H1 (cell line): Measurements from ENCODE around the gene SLC2A13. TPM values are rescaled to one million over a fixed set of nuclear protein-coding genes. Genes with fewer than 3 reads are reported as not detected.

Source experiments
- CTCF ChIA-PET: fragments of 300-600 bp; sonication (Branson Sonifier 250); formaldehyde crosslinking; loops from one replicate; lab custom pipeline; 2021; ENCODE audit not compliant: partially characterized antibody; lab: Charles Lee
- POLR2A ChIA-PET: fragments of 300-600 bp; sonication (Branson Sonifier 250); formaldehyde crosslinking; loops from one replicate; lab custom pipeline; 2021; ENCODE audit warnings: inconsistent platforms; ENCODE audit not compliant: partially characterized antibody; lab: Charles Lee
- DNase-seq, 2 experiments: peaks; one replicate each; pipeline versions ENCODE4 v3.0.0 to v3.0.0-alpha.2; 2010 to 2022; ENCODE audit warnings: low spot score in 2 of 2, low read depth in 1 of 2, mixed read lengths in 1 of 2
- FAIRE-seq: peaks from 2 replicates; lab custom pipeline; 2011; peaks lifted over from hg19 to GRCh38; lab: Jason Lieb, UNC
- H2AFZ ChIP-seq: 2 replicates; pipeline ENCODE4 v1.8.1; 2012; ENCODE audit warnings: low read length, inconsistent platforms
- H2AK5ac ChIP-seq: 2 replicates; pipeline ENCODE4 v1.6.1; 2013; ENCODE audit warnings: low read depth, low read length
- H2BK120ac ChIP-seq: replicated peaks from 2 replicates; pipeline ENCODE3; 2013; ENCODE audit warnings: low read depth, low read length, inconsistent platforms
- H2BK12ac ChIP-seq: 2 replicates; pipeline ENCODE4 v1.6.1; 2013; ENCODE audit warnings: low read depth, low read length
- H2BK15ac ChIP-seq: 2 replicates; pipeline ENCODE4 v1.6.1; 2013; ENCODE audit warnings: low read length
- H2BK20ac ChIP-seq: 2 replicates; pipeline ENCODE4 v1.6.1; 2013; ENCODE audit warnings: low read length
- H2BK5ac ChIP-seq: 2 replicates; pipeline ENCODE4 v1.6.1; 2013; ENCODE audit warnings: low read depth, low read length
- H3K14ac ChIP-seq: 2 replicates; pipeline ENCODE4 v1.6.1; 2013; ENCODE audit warnings: inconsistent platforms; ENCODE audit not compliant: insufficient read length
- H3K18ac ChIP-seq: 2 replicates; pipeline ENCODE4 v1.6.1; 2013; ENCODE audit warnings: low read length; ENCODE audit errors: extremely low read depth
- H3K23ac ChIP-seq: 2 replicates; pipeline ENCODE4 v1.6.1; 2013; ENCODE audit warnings: inconsistent platforms; ENCODE audit not compliant: insufficient read length
- H3K23me2 ChIP-seq: 2 replicates; pipeline ENCODE4 v1.6.1; 2013; ENCODE audit warnings: low read depth, low read length
- H3K27ac ChIP-seq: 2 replicates; pipeline ENCODE4 v1.6.1; 2011; ENCODE audit warnings: low read depth, low read length, inconsistent platforms
- H3K27me3 ChIP-seq, 4 experiments: replicated peaks in 1 of 4; 1 replicate in 1 of 4; 2 replicates in 3 of 4; pipeline versions ENCODE4 v1.6.1 to v1.8.1; 2011 to 2013; ENCODE audit warnings: low read length in 3 of 4, mild to moderate bottlenecking in 3 of 4, inconsistent platforms in 2 of 4, mixed read lengths in 2 of 4, moderate library complexity in 1 of 4; ENCODE audit not compliant: control insufficient read depth in 3 of 4, insufficient read depth in 3 of 4; ENCODE audit errors: extremely low read depth in 1 of 4
- H3K36me3 ChIP-seq, 4 experiments: 2 replicates each; pipeline versions ENCODE4 v1.6.1 to v1.8.1; 2011 to 2013; ENCODE audit warnings: mild to moderate bottlenecking in 4 of 4, low read length in 3 of 4, moderate library complexity in 2 of 4, control low read depth in 1 of 4, inconsistent platforms in 1 of 4; ENCODE audit not compliant: insufficient read depth in 4 of 4, control insufficient read depth in 2 of 4
- H3K4ac ChIP-seq: replicated peaks from 2 replicates; pipeline ENCODE3; 2013; ENCODE audit warnings: low read length, low read depth, mixed read lengths, inconsistent platforms; ENCODE audit not compliant: insufficient read length
- H3K4me1 ChIP-seq, 4 experiments: replicated peaks in 1 of 4; 1 replicate in 1 of 4; 2 replicates in 3 of 4; pipeline versions ENCODE4 v1.6.1 to v1.8.1; 2011 to 2013; ENCODE audit warnings: low read length in 3 of 4, inconsistent platforms in 2 of 4, mixed read lengths in 1 of 4; ENCODE audit not compliant: insufficient read depth in 4 of 4, control insufficient read depth in 3 of 4
- H3K4me2 ChIP-seq, 2 experiments: 2 replicates each; pipeline versions ENCODE4 v1.6.1 to v1.8.1; 2011 to 2013; ENCODE audit warnings: low read depth in 2 of 2, low read length in 2 of 2, control low read depth in 1 of 2, inconsistent platforms in 1 of 2, mild to moderate bottlenecking in 1 of 2; ENCODE audit not compliant: insufficient read depth in 1 of 2
- H3K4me3 ChIP-seq, 4 experiments: fragments of 200-600, 300-600 bp in 1 of 4; sonication (generic), shearing (Covaris generic), sonication (Bioruptor Twin) in 1 of 4; 2 replicates each; pipeline versions ENCODE4 v1.5.1 to v1.8.1; 2011 to 2016; ENCODE audit warnings: low read length in 4 of 4, low read depth in 3 of 4, control low read depth in 2 of 4, inconsistent platforms in 2 of 4, mild to moderate bottlenecking in 2 of 4, mixed read lengths in 1 of 4, moderate library complexity in 1 of 4; ENCODE audit not compliant: insufficient read depth in 2 of 4; ENCODE audit errors: extremely low read depth in 1 of 4
- H3K56ac ChIP-seq: replicated peaks from 2 replicates; pipeline ENCODE3; 2013; ENCODE audit warnings: low read depth, mild to moderate bottlenecking, mixed read lengths, low read length, inconsistent platforms; ENCODE audit not compliant: insufficient read length
- H3K79me1 ChIP-seq: 2 replicates; pipeline ENCODE4 v1.6.1; 2013; ENCODE audit warnings: low read depth, low read length, control low read depth
- H3K79me2 ChIP-seq, 2 experiments: 2 replicates each; pipeline versions ENCODE4 v1.6.1 to v1.8.1; 2012 to 2013; ENCODE audit warnings: low read length in 2 of 2, mild to moderate bottlenecking in 2 of 2, inconsistent platforms in 1 of 2; ENCODE audit not compliant: insufficient read depth in 2 of 2, control insufficient read depth in 1 of 2
- H3K9ac ChIP-seq, 4 experiments: replicated peaks in 1 of 4; 1 replicate in 1 of 4; 2 replicates in 3 of 4; pipeline versions ENCODE4 v1.6.1 to v1.8.1; 2011 to 2013; ENCODE audit warnings: low read depth in 3 of 4, low read length in 3 of 4, control low read depth in 2 of 4, mild to moderate bottlenecking in 2 of 4, moderate library complexity in 2 of 4, inconsistent platforms in 1 of 4; ENCODE audit errors: extremely low read depth in 1 of 4
- H3K9me3 ChIP-seq, 2 experiments: 2 replicates each; pipeline versions ENCODE4 v1.6.1 to v1.8.1; 2012 to 2013; ENCODE audit warnings: mild to moderate bottlenecking in 2 of 2, moderate library complexity in 2 of 2, control low read depth in 1 of 2, inconsistent platforms in 1 of 2, low read depth in 1 of 2, low read length in 1 of 2, mixed read lengths in 1 of 2; ENCODE audit not compliant: insufficient read depth in 2 of 2
- H4K20me1 ChIP-seq, 2 experiments: replicated peaks in 1 of 2; 2 replicates each; pipeline versions ENCODE3 to v1.8.1; 2011 to 2013; ENCODE audit warnings: inconsistent platforms in 2 of 2, low read length in 2 of 2, mild to moderate bottlenecking in 1 of 2; ENCODE audit not compliant: insufficient read depth in 2 of 2, control insufficient read depth in 1 of 2
- H4K5ac ChIP-seq: 2 replicates; pipeline ENCODE4 v1.6.1; 2013; ENCODE audit warnings: low read length, low read depth, mixed read lengths, inconsistent platforms; ENCODE audit not compliant: insufficient read length
- H4K8ac ChIP-seq: 2 replicates; pipeline ENCODE4 v1.8.0; 2013; ENCODE audit warnings: mild to moderate bottlenecking, moderate library complexity, low read length, inconsistent platforms; ENCODE audit not compliant: insufficient read depth; ENCODE audit errors: extremely low read depth
- H4K91ac ChIP-seq: replicated peaks from 2 replicates; pipeline ENCODE3; 2013; ENCODE audit warnings: low read length, mixed read lengths, inconsistent platforms; ENCODE audit not compliant: insufficient read length
- BACH1 ChIP-seq: IDR thresholded peaks from 2 replicates; pipeline ENCODE4 v1.6.1; 2012; ENCODE audit warnings: low read length, improper control_type of control experiment
- BCL11A ChIP-seq, 2 experiments: IDR thresholded peaks; one replicate each; pipeline ENCODE4 v1.6.1; 2011; ENCODE audit warnings: low read depth in 2 of 2, low read length in 2 of 2, mild to moderate bottlenecking in 2 of 2
- KDM4A ChIP-seq: IDR thresholded peaks from one replicate; pipeline ENCODE4 v1.7.1; 2012; ENCODE audit warnings: low read depth, mild to moderate bottlenecking, moderate library complexity, low read length, inconsistent platforms; ENCODE audit not compliant: severe bottlenecking
- KDM5A ChIP-seq: fragments of 200-600 bp; IDR thresholded peaks from 2 replicates; pipeline ENCODE4 v1.7.1; 2012; ENCODE audit warnings: mild to moderate bottlenecking, low read length, inconsistent platforms, mixed read lengths
- SP1 ChIP-seq: IDR thresholded peaks from 2 replicates; pipeline ENCODE4 v1.6.1; 2011; ENCODE audit warnings: low read depth, low read length
- SRF ChIP-seq: IDR thresholded peaks from 2 replicates; pipeline ENCODE4 v1.6.1; 2011; ENCODE audit warnings: mild to moderate bottlenecking, low read depth, low read length, moderate library complexity
- WGBS, 2 experiments: shearing (Covaris generic) in 1 of 2; methylation state at CpG; one replicate each; pipeline versions ENCODE4 v1.1.6 to v1.1.7; 2013 to 2015; ENCODE audit warnings: low lambda C conversion rate in 2 of 2, mixed read lengths in 2 of 2, inconsistent platforms in 1 of 2, low coverage in 1 of 2, missing lambda C conversion rate in 1 of 2; ENCODE audit not compliant: insufficient replicate concordance in 2 of 2, insufficient coverage in 1 of 2, insufficient read length in 1 of 2; ENCODE audit errors: extremely low coverage in 1 of 2, missing lambda C conversion rate in 1 of 2; 5-methylcytosine and 5-hydroxymethylcytosine counted together
- polyA plus RNA-seq, 7 experiments: library from polyadenylated mRNA; depleted of rRNA in 3 of 7; stranded (reverse) in 5 of 7; unstranded in 2 of 7; fragments of >200 nt in 5 of 7; fragments of 200-250 nt in 2 of 7; gene quantifications; 1 replicate in 5 of 7; 2 replicates in 1 of 7; 4 replicates in 1 of 7; pipeline versions ENCODE4 v1.2.1 to v1.2.3, GENCODE V29; 2011 to 2013; ENCODE audit warnings: missing spikeins in 2 of 7, mixed read lengths in 2 of 7
- total RNA-seq: library from RNA; stranded (reverse); fragmentation: NEBNext Ultra II Directional; extraction: Animal tissue kit (Norgen Biotek cat#: 25700); gene quantifications from 2 replicates; pipeline ENCODE4 v1.2.1, GENCODE V29; 2021

Gene SLC2A13
- total and polyA plus RNA-seq, 2 of the 8 experiments (the other 6 are each of a cell fraction or from before 2014, with no cell fraction given) = 2.8 to 9.6 TPM

- CTCF ChIA-PET = no interaction called here
- Histone ChIP-seq H2BK15ac (no peak overlapping the region), H4K8ac (no peak overlapping the region), H3K23me2 (no peaks in the 10 kb centered on the region), H3K36me3 (no peaks in the 10 kb centered on the region), H3K23ac (no peak overlapping the region), H2AK5ac (no peak overlapping the region), H2AFZ (no peak overlapping the region), H3K14ac (no peak overlapping the region), H3K4me2 (no peak overlapping the region), H2BK20ac (no peak overlapping the region), H2BK12ac (no peak overlapping the region), H3K18ac (no peak overlapping the region), H3K56ac (no peak overlapping the region), H3K9me3 (no peaks in the 10 kb centered on the region), H3K79me2 (no peaks in the 10 kb centered on the region), H3K4me3 (no peak overlapping the region), H3K79me1 (no peaks in the 10 kb centered on the region), H3K27ac (no peak overlapping the region), H3K27me3 (no peaks in the 10 kb centered on the region), H3K4me1 (no peaks in the 10 kb centered on the region), H4K20me1 (no peaks in the 10 kb centered on the region), H4K91ac (no peak overlapping the region), H2BK5ac (no peak overlapping the region), H3K9ac (no peak overlapping the region), H4K5ac (no peak overlapping the region), H2BK120ac (no peak overlapping the region), H3K4ac (no peak overlapping the region)
- WGBS, 2 experiments = 96% methylated on average over 1 of the region's 1 CpG; no CpG with 5 or more reads in 1 of the 2 experiments
- FAIRE-seq = no peak
- POLR2A ChIA-PET = no interaction called here
- no peak for DNase-seq
- TF ChIP-seq SRF = no peak
- TF ChIP-seq BACH1 = no peak
- no peak for TF ChIP-seq BCL11A (IDR thresholded peaks at IDR 0.05; ENCODE audit: low read depth in 2 of 2, low read length in 2 of 2)
- TF ChIP-seq KDM5A = no peak
- no peak for TF ChIP-seq KDM4A
- TF ChIP-seq SP1 = no peak
Observed at GRCh38 chr12:39935275-39935674, 170.6 kb downstream of the SLC2A13 start.
